Measurements from ENCODE around the gene RIMBP2.

DNA sequence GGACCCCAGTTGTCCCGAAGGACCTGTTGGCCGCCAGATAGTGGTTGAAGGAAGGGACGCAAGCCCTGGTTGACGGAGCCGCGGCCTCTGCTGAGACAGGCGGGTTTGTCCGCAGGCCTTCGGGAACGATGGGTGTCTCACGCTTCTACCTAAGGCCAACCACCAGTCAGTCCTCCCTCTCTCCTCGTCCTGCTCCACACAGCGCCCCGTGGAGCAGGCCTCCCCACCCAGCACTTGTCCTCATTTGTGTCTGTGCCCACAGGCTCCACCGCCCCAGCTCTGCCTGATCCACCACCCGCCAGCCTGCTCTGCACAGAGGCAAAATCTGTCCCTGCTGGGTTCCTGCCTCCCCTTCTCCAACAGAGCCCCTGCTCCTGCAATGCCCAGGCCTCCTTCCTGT, 41.0 kb downstream of the RIMBP2 start:
- TF ChIP-seq CTCF (IDR thresholded peaks at IDR 0.05; ENCODE audit: insufficient read depth, low read length) = no peak
- no peak for TF ChIP-seq POLR2AphosphoS5 (IDR thresholded peaks at IDR 0.05; ENCODE audit: low read depth)
- no peak for TF ChIP-seq GABPA (IDR thresholded peaks at IDR 0.05; ENCODE audit: low read depth)
- TF ChIP-seq REST (IDR thresholded peaks at IDR 0.05; ENCODE audit: insufficient replicate concordance, low read depth) = no peak
- no peak for TF ChIP-seq SPI1 (IDR thresholded peaks at IDR 0.05; ENCODE audit: borderline replicate concordance, low read depth)

All from HL-60 (cell line).